HEK293T (cell line): ENCODE data around the gene MAGEB10.
"Not testable (repeated sequence)": the region's sequence is repeated elsewhere in the genome, so short reads cannot be mapped to it uniquely, and the experiment has no call there.

ENCODE experiments used
- CTCF ChIA-PET: fragments of 350-600 bp; formaldehyde crosslinking; extraction: SDS; loops from one replicate; lab custom pipeline; 2021; ENCODE audit warnings: antibody characterized with exemption, inconsistent platforms; lab: Yijun Ruan, JAX
- POLR2A ChIA-PET: fragments of 350-600 bp; formaldehyde crosslinking; extraction: SDS; loops from one replicate; lab custom pipeline; 2020; ENCODE audit warnings: antibody characterized with exemption, inconsistent platforms; lab: Yijun Ruan, JAX
- DNase-seq: peaks from one replicate; pipeline ENCODE4 v3.0.0; 2012; ENCODE audit warnings: mixed read lengths; ENCODE audit errors: extremely low spot score
- ARNT ChIP-seq: fragments of 450-650 bp; IDR thresholded peaks from 2 replicates; pipeline ENCODE4 v1.6.1; 2017; ENCODE audit warnings: mild to moderate bottlenecking
- BHLHE40 ChIP-seq: fragments of 450-650 bp; IDR thresholded peaks from 2 replicates; pipeline ENCODE4 v1.6.1; 2016; ENCODE audit warnings: mild to moderate bottlenecking, moderate library complexity, borderline replicate concordance
- CTBP1 ChIP-seq: fragments of 450-650 bp; IDR thresholded peaks from 2 replicates; pipeline ENCODE4 v1.6.1; 2016; ENCODE audit warnings: borderline replicate concordance
- ELF4 ChIP-seq: fragments of 450-650 bp; IDR thresholded peaks from 2 replicates; pipeline ENCODE4 v1.6.1; 2017; ENCODE audit warnings: antibody characterized with exemption
- FOXA1 ChIP-seq: fragments of 450-650 bp; IDR thresholded peaks from 2 replicates; pipeline ENCODE4 v1.6.1; 2016; ENCODE audit warnings: mild to moderate bottlenecking
- FOXK2 ChIP-seq: fragments of 450-650 bp; IDR thresholded peaks from 2 replicates; pipeline ENCODE4 v1.6.1; 2016; ENCODE audit warnings: mild to moderate bottlenecking
- FOXM1 ChIP-seq: fragments of 450-650 bp; IDR thresholded peaks from 2 replicates; pipeline ENCODE4 v1.6.1; 2017; ENCODE audit warnings: mild to moderate bottlenecking, borderline replicate concordance
- HDGF ChIP-seq: fragments of 450-650 bp; IDR thresholded peaks from 2 replicates; pipeline ENCODE4 v1.6.1; 2017; ENCODE audit warnings: antibody characterized with exemption, borderline replicate concordance
- L3MBTL2 ChIP-seq: fragments of 450-650 bp; conservative IDR thresholded peaks from 2 replicates; pipeline ENCODE4 v1.6.1; 2016; ENCODE audit warnings: mild to moderate bottlenecking
- LEF1 ChIP-seq: fragments of 450-650 bp; IDR thresholded peaks from 2 replicates; pipeline ENCODE4 v1.6.1; 2017; ENCODE audit warnings: mild to moderate bottlenecking, borderline replicate concordance
- NFRKB ChIP-seq: fragments of 450-650 bp; IDR thresholded peaks from 2 replicates; pipeline ENCODE4 v1.6.1; 2016; ENCODE audit warnings: mild to moderate bottlenecking, moderate library complexity
- PKNOX1 ChIP-seq: fragments of 450-650 bp; IDR thresholded peaks from 2 replicates; pipeline ENCODE4 v1.6.1; 2016
- SP1 ChIP-seq: fragments of 450-650 bp; IDR thresholded peaks from 2 replicates; pipeline ENCODE4 v1.6.1; 2017
- SUZ12 ChIP-seq: fragments of 450-650 bp; IDR thresholded peaks from 2 replicates; pipeline ENCODE4 v1.6.1; 2016; ENCODE audit warnings: mild to moderate bottlenecking
- TARDBP ChIP-seq: fragments of 450-650 bp; IDR thresholded peaks from 2 replicates; pipeline ENCODE4 v1.6.1; 2016
- ZNF384 ChIP-seq: fragments of 450-650 bp; IDR thresholded peaks from 2 replicates; pipeline ENCODE4 v1.6.1; 2016

Gene MAGEB10

GRCh38 chrX:27808226-27808625, 436 bp downstream of the MAGEB10 start:
- DNase-seq = no peak
- ChIA-PET CTCF (no interaction called here), POLR2A (no interaction called here)
- TF ChIP-seq FOXK2 (no peak), BHLHE40 (no peak), PKNOX1 (no peak), L3MBTL2 (no peak), HDGF (no peak), NFRKB (no peak), TARDBP (no peak), ZNF384 (no peak), ELF4 (no peak), FOXA1 (no peak), CTBP1 (no peak), SP1 (no peak), ARNT (no peak)

GRCh38 chrX:27808991-27809859, 1.4 kb downstream of the MAGEB10 start:
- CTCF ChIA-PET, POLR2A ChIA-PET, DNase-seq: not testable (repeated sequence)

- TF ChIP-seq ELF4 = no peak
- no peak for TF ChIP-seq FOXK2
- TF ChIP-seq CTBP1 = no peak
- no peak for TF ChIP-seq SUZ12
- no peak for TF ChIP-seq LEF1
- no peak for TF ChIP-seq ARNT
- TF ChIP-seq NFRKB = no peak
- TF ChIP-seq TARDBP = no peak
- no peak for TF ChIP-seq SP1
- TF ChIP-seq L3MBTL2 = no peak
- ChIA-PET CTCF (no interaction called here), POLR2A (no interaction called here)
- no peak for DNase-seq
Observed at GRCh38 chrX:27815209-27815608, 7.4 kb downstream of the MAGEB10 start.

GRCh38 chrX:27823812-27824211, 16.0 kb downstream of the MAGEB10 start:
- POLR2A ChIA-PET = no interaction called here
- TF ChIP-seq TARDBP (no peak), PKNOX1 (no peak), L3MBTL2 (no peak), ZNF384 (no peak), CTBP1 (no peak), HDGF (no peak), FOXK2 (no peak), ELF4 (no peak), SUZ12 (no peak), BHLHE40 (no peak), NFRKB (no peak), FOXA1 (no peak), FOXM1 (no peak), ARNT (no peak), LEF1 (no peak), SP1 (no peak)
- DNase-seq = no peak
- CTCF ChIA-PET = no interaction called here

- ChIA-PET CTCF (no interaction called here), POLR2A (no interaction called here)
- TF ChIP-seq CTBP1 (no peak), NFRKB (no peak), PKNOX1 (no peak), L3MBTL2 (no peak), ARNT (no peak)
- DNase-seq = no peak
Observed at GRCh38 chrX:27838185-27838584, 30.4 kb downstream of the MAGEB10 start.

GRCh38 chrX:27840881-27841280, 33.1 kb downstream of the MAGEB10 start:
- TF ChIP-seq ARNT (no peak), CTBP1 (no peak), HDGF (no peak), ELF4 (no peak), TARDBP (no peak), L3MBTL2 (no peak), LEF1 (no peak), ZNF384 (no peak), FOXA1 (no peak), SP1 (no peak), FOXM1 (no peak)
- ChIA-PET POLR2A (no interaction called here), CTCF (no interaction called here)
- DNase-seq = no peak

GRCh38 chrX:27842859-27843258, 35.1 kb downstream of the MAGEB10 start:
- ChIA-PET POLR2A (no interaction called here), CTCF (no interaction called here)
- DNase-seq = no peak
- TF ChIP-seq NFRKB (no peak), ZNF384 (no peak), LEF1 (no peak)
